Cardiac septum (tissue), 1 donor: Measurements from ENCODE around the gene TNS1. TPM values are rescaled to one million over a fixed set of nuclear protein-coding genes. Genes with fewer than 3 reads are reported as not detected.

ENCODE experiments used
- DNase-seq: peaks from one replicate; pipeline ENCODE4 v3.0.0-alpha.2; 2020; ENCODE audit warnings: low spot score
- intact Hi-C: fragments of 100-400 bp; cut with DNase I; formaldehyde crosslinking; loops from one replicate; pipeline ENCODE4 v1.14.0; 2022
- total RNA-seq: library from RNA; stranded (reverse); fragmentation: NEBNext Ultra II Directional; extraction: Animal tissue kit (Norgen Biotek cat#: 25700); gene quantifications from one replicate; pipeline ENCODE4 v1.2.1, GENCODE V29; 2021
- donor health status: DM: no; HTN: no; CAD: no.

The TNS1 gene
- total RNA-seq, 1 donor from 2014 or later, result 870 TPM

- DNase-seq, result no peak
These were observed 91.3 kb downstream of the TNS1 start for GRCh38 chr2:217911283-217912097.

GRCh38 chr2:217910875-217911212 lies 92.0 kb downstream of the TNS1 start:
- DNase-seq, result no peak
- intact Hi-C loops, result no loop called here

More at GRCh38 chr2:217911283-217912097, 91.3 kb downstream of the TNS1 start:
- intact Hi-C loops, result no loop called here

GRCh38 chr2:217909156-217909820 lies 93.5 kb downstream of the TNS1 start:
- intact Hi-C loops, result no loop called here
- peak; percentile 73 for DNase-seq

- intact Hi-C loops, result no loop called here
- DNase-seq, result no peak
These were observed 94.3 kb downstream of the TNS1 start for GRCh38 chr2:217908544-217908943.

GRCh38 chr2:217907266-217907665 lies 95.5 kb downstream of the TNS1 start:
- intact Hi-C loops, result no loop called here
- no peak for DNase-seq

GRCh38 chr2:217906798-217907197 lies 96.0 kb downstream of the TNS1 start:
- peak; percentile 74 for DNase-seq
- intact Hi-C loops, result no loop called here

GRCh38 chr2:217905896-217906295 lies 96.9 kb downstream of the TNS1 start:
- intact Hi-C loops, result loop anchor here (2.0 kb wide), 1 partner anchor 15 kb away; no protein-coding TSS in a partner anchor
- DNase-seq, result no peak

GRCh38 chr2:217905395-217905794 lies 97.4 kb downstream of the TNS1 start:
- peak; percentile 87 for DNase-seq
- intact Hi-C loops, result loop anchor here (2.0 kb wide), 1 partner anchor 15 kb away; no protein-coding TSS in a partner anchor

- no peak for DNase-seq
- intact Hi-C loops, result loop anchor here (2.0 to 5.0 kb wide), 2 partner anchors 16 to 83 kb away; no protein-coding TSS in a partner anchor
These were observed 98.2 kb downstream of the TNS1 start for GRCh38 chr2:217904614-217904965.

GRCh38 chr2:217903859-217904613 lies 98.8 kb downstream of the TNS1 start:
- intact Hi-C loops, result loop anchor here (2.0 to 5.0 kb wide), 4 partner anchors 15 to 83 kb away; no protein-coding TSS in a partner anchor
- DNase-seq, result peak; percentile 89

- intact Hi-C loops, result loop anchor here (2.0 to 5.0 kb wide), 3 partner anchors 14 to 84 kb away; no protein-coding TSS in a partner anchor
- no peak for DNase-seq
These were observed 99.5 kb downstream of the TNS1 start for GRCh38 chr2:217903142-217903858.

GRCh38 chr2:217902379-217903141 lies 100.2 kb downstream of the TNS1 start:
- intact Hi-C loops, result loop anchor here (2.0 to 5.0 kb wide), 3 partner anchors 14 to 85 kb away; no protein-coding TSS in a partner anchor
- peak; percentile 92 for DNase-seq

- intact Hi-C loops, result loop anchor here (2.0 to 5.0 kb wide), 3 partner anchors 13 to 85 kb away; no protein-coding TSS in a partner anchor
- DNase-seq, result peak; percentile 74
These were observed 100.9 kb downstream of the TNS1 start for GRCh38 chr2:217901835-217902378.

GRCh38 chr2:217901400-217901799 lies 101.4 kb downstream of the TNS1 start:
- no peak for DNase-seq
- intact Hi-C loops, result loop anchor here (5.0 kb wide), 1 partner anchor 86 kb away; no protein-coding TSS in a partner anchor

- peak; percentile 76 for DNase-seq
- intact Hi-C loops, result loop anchor here (5.0 kb wide), 1 partner anchor 86 kb away; no protein-coding TSS in a partner anchor
These were observed 101.9 kb downstream of the TNS1 start for GRCh38 chr2:217900780-217901360.

- intact Hi-C loops, result loop anchor here (5.0 kb wide), 1 partner anchor 87 kb away; no protein-coding TSS in a partner anchor
- no peak for DNase-seq
These were observed 102.6 kb downstream of the TNS1 start for GRCh38 chr2:217900010-217900779.
